HepG2 (cell line): Measurements from ENCODE around the gene TP53I3. TPM values are rescaled to one million over a fixed set of nuclear protein-coding genes. Genes with fewer than 3 reads are reported as not detected.

ENCODE experiments used
- CENPT ChIP-seq: sonication (generic); formaldehyde crosslinking; IDR thresholded peaks from 2 replicates; pipeline ENCODE4 v1.8.0; 2022; ENCODE audit warnings: low read depth, mild to moderate bottlenecking, moderate library complexity, missing genetic modification reagents
- ELF1 ChIP-seq: sonication (generic); formaldehyde crosslinking; IDR thresholded peaks from 2 replicates; pipeline ENCODE4 v1.4.0; 2020; ENCODE audit warnings: missing genetic modification reagents
- GTF2F1 ChIP-seq: fragments of 150-350 bp; IDR thresholded peaks from 2 replicates; pipeline ENCODE4 v1.6.1; 2014; ENCODE audit warnings: low read length
- KDM1A ChIP-seq: IDR thresholded peaks from 2 replicates; pipeline ENCODE4 v1.6.1; 2016; ENCODE audit warnings: missing compliant biosample characterization
- LRRFIP1 ChIP-seq: sonication (generic); formaldehyde crosslinking; conservative IDR thresholded peaks from 2 replicates; pipeline ENCODE4 v1.4.0; 2020; ENCODE audit warnings: missing genetic modification reagents
- MED8 ChIP-seq: sonication (generic); formaldehyde crosslinking; IDR thresholded peaks from 2 replicates; pipeline ENCODE4 v1.8.1; 2023; ENCODE audit warnings: mild to moderate bottlenecking, missing genetic modification reagents; ENCODE audit not compliant: insufficient replicate concordance
- NFE2L1 ChIP-seq: sonication (generic); formaldehyde crosslinking; IDR thresholded peaks from 2 replicates; pipeline ENCODE4 v1.4.0; 2020; ENCODE audit warnings: missing genetic modification reagents, mild to moderate bottlenecking, borderline replicate concordance
- NR0B2 ChIP-seq: sonication (generic); formaldehyde crosslinking; IDR thresholded peaks from 2 replicates; pipeline ENCODE4 v1.4.0; 2020; ENCODE audit warnings: mild to moderate bottlenecking, missing genetic modification reagents
- PRPF4 ChIP-seq: fragments of 200-400 bp; formaldehyde crosslinking; IDR thresholded peaks from 2 replicates; pipeline ENCODE4 v1.6.1; 2016; ENCODE audit warnings: low read length, low read depth; ENCODE audit not compliant: poor library complexity, severe bottlenecking
- SMAD3 ChIP-seq: sonication (generic); formaldehyde crosslinking; IDR thresholded peaks from 2 replicates; pipeline ENCODE4 v1.4.0; 2020; ENCODE audit warnings: missing genetic modification reagents
- SNAI1 ChIP-seq: sonication (generic); formaldehyde crosslinking; IDR thresholded peaks from 2 replicates; pipeline ENCODE4 v1.5.0; 2020; ENCODE audit warnings: mild to moderate bottlenecking, missing genetic modification reagents, borderline replicate concordance
- ZIK1 ChIP-seq: sonication (generic); formaldehyde crosslinking; IDR thresholded peaks from 2 replicates; pipeline ENCODE4 v1.5.0; 2020; ENCODE audit warnings: mild to moderate bottlenecking, low read depth, missing genetic modification reagents, borderline replicate concordance
- ZNF841 ChIP-seq: sonication (generic); formaldehyde crosslinking; IDR thresholded peaks from 2 replicates; pipeline ENCODE4 v1.8.1; 2023; ENCODE audit warnings: missing genetic modification reagents, borderline replicate concordance
- polyA plus RNA-seq, 8 experiments: library from polyadenylated mRNA; depleted of rRNA in 3 of 8; stranded (reverse) in 7 of 8; unstranded in 1 of 8; fragments of >200 nt; fragmentation: Illumina TruSeq in 4 of 8; extraction: Trizol in 4 of 8; gene quantifications; 2 replicates each; pipeline versions ENCODE4 v1.2.1 to v1.2.3, GENCODE V29; 2011 to 2016; ENCODE audit warnings: low read depth in 4 of 8, missing spikeins in 1 of 8, mixed read lengths in 1 of 8; ENCODE audit not compliant: insufficient read depth in 1 of 8
- total RNA-seq, 5 experiments: library from RNA; depleted of rRNA; stranded (reverse); fragments of >200 nt; fragmentation: Illumina TruSeq; extraction: Trizol; gene quantifications; 2 replicates each; pipeline ENCODE4 v1.2.3, GENCODE V29; 2016; ENCODE audit warnings: low read depth in 1 of 5
- TF ChIP-seq, protein P1 (sequence below): sonication (generic); formaldehyde crosslinking; IDR thresholded peaks from one replicate; pipeline ENCODE4 v1.5.1; 2020; ENCODE audit warnings: mild to moderate bottlenecking, missing genetic modification reagents; ENCODE audit errors: not compliant biosample characterization
- TF ChIP-seq, protein P2 (sequence below): sonication (generic); formaldehyde crosslinking; IDR thresholded peaks from 2 replicates; pipeline ENCODE4 v1.8.0; 2022; ENCODE audit warnings: missing genetic modification reagents, low read depth, mild to moderate bottlenecking, borderline replicate concordance

The TP53I3 gene
- total and polyA plus RNA-seq, 2 of the 13 experiments (the other 11 are each of a cell fraction or from before 2014, with no cell fraction given) = 25.0 to 44.1 TPM

- TF ChIP-seq, protein P1, sequence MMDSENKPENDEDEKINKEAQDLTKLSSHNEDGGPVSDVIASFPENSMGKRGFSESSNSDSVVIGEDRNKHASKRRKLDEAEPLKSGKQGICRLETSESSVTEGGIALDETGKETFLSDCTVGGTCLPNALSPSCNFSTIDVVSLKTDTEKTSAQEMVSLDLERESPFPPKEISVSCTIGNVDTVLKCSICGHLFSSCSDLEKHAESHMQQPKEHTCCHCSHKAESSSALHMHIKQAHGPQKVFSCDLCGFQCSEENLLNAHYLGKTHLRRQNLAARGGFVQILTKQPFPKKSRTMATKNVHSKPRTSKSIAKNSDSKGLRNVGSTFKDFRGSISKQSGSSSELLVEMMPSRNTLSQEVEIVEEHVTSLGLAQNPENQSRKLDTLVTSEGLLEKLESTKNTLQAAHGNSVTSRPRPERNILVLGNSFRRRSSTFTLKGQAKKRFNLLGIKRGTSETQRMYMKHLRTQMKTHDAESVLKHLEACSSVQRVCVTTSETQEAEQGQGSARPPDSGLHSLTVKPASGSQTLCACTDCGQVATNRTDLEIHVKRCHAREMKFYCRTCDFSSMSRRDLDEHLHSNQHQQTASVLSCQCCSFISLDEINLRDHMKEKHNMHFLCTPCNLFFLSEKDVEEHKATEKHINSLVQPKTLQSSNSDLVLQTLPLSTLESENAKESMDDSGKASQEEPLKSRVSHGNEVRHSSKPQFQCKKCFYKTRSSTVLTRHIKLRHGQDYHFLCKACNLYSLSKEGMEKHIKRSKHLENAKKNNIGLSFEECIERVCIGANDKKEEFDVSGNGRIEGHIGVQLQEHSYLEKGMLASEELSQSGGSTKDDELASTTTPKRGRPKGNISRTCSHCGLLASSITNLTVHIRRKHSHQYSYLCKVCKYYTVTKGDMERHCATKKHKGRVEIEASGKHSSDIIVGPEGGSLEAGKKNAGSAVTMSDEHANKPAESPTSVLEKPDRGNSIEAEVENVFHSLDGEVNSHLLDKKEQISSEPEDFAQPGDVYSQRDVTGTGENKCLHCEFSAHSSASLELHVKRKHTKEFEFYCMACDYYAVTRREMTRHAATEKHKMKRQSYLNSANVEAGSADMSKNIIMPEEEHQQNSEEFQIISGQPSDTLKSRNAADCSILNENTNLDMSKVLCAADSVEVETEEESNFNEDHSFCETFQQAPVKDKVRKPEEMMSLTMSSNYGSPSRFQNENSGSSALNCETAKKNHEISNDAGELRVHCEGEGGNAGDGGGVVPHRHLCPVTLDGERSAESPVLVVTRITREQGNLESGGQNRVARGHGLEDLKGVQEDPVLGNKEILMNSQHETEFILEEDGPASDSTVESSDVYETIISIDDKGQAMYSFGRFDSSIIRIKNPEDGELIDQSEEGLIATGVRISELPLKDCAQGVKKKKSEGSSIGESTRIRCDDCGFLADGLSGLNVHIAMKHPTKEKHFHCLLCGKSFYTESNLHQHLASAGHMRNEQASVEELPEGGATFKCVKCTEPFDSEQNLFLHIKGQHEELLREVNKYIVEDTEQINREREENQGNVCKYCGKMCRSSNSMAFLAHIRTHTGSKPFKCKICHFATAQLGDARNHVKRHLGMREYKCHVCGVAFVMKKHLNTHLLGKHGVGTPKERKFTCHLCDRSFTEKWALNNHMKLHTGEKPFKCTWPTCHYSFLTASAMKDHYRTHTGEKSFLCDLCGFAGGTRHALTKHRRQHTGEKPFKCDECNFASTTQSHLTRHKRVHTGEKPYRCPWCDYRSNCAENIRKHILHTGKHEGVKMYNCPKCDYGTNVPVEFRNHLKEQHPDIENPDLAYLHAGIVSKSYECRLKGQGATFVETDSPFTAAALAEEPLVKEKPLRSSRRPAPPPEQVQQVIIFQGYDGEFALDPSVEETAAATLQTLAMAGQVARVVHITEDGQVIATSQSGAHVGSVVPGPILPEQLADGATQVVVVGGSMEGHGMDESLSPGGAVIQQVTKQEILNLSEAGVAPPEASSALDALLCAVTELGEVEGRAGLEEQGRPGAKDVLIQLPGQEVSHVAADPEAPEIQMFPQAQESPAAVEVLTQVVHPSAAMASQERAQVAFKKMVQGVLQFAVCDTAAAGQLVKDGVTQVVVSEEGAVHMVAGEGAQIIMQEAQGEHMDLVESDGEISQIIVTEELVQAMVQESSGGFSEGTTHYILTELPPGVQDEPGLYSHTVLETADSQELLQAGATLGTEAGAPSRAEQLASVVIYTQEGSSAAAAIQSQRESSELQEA (CRISPR knock-in tag) = peak; percentile 82
- TF ChIP-seq NFE2L1 (CRISPR knock-in tag) (no peak), CENPT (CRISPR knock-in tag) (no peak), GTF2F1 (no peak), ZIK1 (CRISPR knock-in tag) (no peak), ELF1 (CRISPR knock-in tag) (peak; percentile 86), KDM1A (CRISPR knock-in tag) (no peak), MED8 (CRISPR knock-in tag) (peak; percentile 77), LRRFIP1 (no peak), NR0B2 (peak; percentile 86; the same call in 1 of the 2 replicates), PRPF4 (no peak), ZNF841 (CRISPR knock-in tag) (no peak), SMAD3 (CRISPR knock-in tag) (no peak), SNAI1 (CRISPR knock-in tag) (peak; percentile 61; the same call in 1 of the 2 replicates)
- TF ChIP-seq, protein P2, sequence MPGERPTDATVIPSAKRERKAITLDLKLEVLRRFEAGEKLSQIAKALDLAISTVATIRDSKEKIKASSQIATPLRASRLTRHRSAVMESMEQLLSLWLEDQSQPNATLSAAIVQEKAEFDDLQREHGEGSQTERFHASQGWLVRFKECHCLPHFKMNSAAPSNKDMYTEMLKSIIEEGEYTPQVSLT (CRISPR knock-in tag) = no peak
These were observed 37.5 kb downstream of the TP53I3 start, which contains the start of gene WDCP (continued) for GRCh38 chr2:24046930-24047702.
